Stimulated activated CD4-positive, alpha-beta T cell treated with anti-CD3 and anti-CD28 coated beads, Interleukin-2, amount 100 ng/mL, for 24 hours (primary cell): ENCODE results near the gene ADARB2.
"Not testable (repeated sequence)": the region's sequence is repeated elsewhere in the genome, so short reads cannot be mapped to it uniquely, and the experiment has no call there.

Source experiments
- DNase-seq, 2 donors: peaks; one replicate each; pipeline ENCODE4 v3.0.0-alpha.2; 2020

The ADARB2 gene

DNA sequence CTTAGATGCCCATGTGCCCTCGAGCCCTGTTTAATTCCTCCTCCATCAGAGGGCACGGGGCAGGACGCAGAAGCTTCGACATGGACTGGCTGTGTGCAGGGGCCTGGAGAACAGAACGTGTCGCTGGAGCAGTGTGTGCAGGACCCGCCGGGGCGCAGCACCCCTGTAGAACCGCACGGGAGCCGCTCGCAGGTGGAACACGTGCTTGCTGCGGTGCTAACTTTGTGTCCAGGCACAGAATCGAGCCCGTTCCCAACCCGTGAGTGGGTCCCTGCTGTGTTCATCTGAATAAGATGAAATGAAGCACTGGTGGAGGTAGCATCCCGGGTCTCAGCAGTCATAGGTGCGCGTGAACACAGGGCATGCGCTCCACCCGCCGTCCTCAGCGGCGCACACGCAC lies 564.2 kb downstream of the ADARB2 start:
- DNase-seq, result no peak

DNA sequence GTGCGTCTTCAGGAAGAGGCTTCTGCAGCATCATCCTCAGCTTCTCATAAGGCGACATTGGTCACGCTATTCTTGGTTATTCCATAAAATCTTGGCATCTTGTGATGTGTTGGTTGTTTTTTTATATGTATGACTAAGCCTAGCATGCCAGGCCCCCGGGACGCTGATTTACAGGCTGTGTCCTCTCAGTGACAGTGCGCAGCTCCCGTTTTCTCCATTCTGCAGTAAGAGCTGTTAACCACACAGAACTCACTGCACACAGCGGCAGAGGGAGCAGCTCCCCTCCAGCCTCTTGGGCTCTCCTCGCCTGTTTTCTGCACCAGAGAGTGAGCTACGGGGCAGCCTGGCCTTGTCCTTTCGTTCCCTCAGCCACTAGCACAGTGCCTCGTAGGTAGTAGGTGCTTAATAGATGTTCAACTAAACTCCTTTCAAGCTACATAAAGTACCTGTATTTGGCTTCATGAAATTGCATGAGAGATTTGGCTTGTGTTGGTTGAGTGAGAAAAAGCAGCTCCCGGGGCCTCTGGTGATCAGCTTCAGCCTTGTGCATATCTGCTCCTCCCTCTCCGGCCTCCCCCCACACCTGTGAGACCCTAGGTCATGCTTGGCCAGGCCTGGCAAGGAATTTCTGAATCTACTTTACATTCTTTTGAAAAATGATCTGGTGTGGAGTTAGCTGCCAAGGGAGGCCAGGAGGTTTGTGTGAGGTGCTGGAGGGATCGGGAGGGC lies 564.9 kb downstream of the ADARB2 start:
- DNase-seq, result no peak

DNA sequence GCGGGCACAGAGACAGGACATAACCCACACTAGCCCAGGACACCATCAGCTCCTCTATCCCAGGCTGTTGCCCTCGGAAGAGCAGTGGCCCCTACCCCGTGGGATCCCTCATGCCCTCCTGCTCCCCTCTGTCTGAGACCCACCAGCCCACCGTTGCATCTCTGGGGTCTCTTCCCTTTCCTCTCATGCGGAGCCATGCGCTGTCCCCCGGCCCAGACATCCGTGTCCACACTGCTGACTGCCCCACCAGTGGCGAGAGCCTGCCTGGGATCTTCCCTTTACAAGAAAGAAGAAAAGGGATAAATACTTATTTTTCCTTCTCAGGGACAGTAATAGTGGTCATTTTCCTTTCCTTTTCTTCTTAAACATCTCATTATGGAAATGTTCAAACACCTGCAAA lies 565.7 kb downstream of the ADARB2 start:
- DNase-seq, result no peak

DNA sequence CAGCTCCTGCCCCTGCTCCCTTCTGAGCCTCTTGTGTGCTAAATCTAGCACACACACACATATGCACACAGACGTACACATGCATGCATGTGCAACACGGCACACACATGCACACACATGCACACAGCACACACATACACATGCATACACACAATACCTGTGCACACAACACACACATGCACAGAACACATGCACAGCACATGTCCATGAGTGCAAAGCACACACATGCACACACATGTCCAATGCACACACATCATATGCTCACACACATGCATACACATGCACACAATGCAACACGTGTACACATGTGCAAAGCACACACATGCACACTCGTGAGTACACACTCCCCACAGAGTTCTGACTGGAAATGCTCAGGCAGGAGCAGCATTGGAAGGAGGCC lies 566.1 kb downstream of the ADARB2 start:
- DNase-seq, result no peak

DNA sequence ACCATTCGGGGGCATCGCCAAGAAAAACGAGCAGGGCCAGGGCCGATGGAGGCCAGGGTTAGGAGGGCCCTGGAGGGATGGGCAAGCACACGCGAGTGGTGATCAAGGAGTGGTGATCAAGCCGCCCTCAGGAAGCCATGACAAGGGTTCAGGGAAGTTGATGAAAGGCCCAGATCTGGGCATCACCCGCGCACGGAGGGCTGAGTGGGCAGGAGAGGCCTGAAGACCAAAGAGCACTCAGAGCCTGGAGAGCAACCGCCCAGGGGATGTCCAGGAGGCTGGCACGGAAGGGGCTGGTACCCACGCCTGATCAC lies 566.5 kb downstream of the ADARB2 start:
- no peak for DNase-seq

DNA sequence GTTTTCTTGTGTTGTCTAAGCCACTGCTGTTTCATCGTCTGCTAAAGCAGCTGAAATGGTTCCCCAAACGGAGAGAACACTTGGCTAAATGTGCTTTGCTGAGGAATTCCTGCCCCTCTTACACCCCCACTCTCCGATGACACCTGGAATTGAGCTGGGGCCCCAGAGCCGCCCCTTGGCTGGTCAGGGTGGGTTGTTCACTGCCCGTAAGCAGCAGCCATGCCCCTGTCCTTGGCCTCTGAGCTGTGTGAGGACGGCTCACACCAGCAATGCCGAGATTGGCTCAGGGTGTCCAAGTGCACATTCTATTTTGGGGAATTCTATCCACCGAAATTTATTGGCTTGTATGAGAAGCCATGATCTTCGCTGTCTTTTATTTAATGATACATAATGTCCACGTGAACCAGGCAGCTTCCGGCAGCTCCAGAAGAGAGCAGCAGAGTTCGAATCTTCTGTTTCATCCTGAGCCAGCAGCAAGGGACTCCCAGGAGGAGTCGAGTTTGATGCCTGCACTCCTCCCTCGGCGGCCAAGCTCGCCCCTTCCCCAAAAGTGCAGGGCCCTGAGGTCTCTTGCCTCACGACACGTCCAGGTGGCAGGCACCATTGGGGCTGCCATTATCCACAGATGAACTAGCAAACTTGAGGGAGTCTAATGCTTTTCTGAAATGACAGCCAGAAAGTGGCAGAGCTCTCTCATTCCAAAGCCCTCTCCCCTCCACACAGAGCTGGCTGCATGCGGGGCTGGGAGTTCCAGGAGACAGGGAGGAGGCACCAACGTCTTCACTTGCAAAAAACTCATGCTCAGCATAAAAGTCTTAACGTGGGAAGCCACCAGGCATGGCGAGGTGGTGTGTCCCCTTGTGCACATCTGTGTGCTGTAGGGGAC lies 567.1 kb downstream of the ADARB2 start:
- no peak for DNase-seq

DNA sequence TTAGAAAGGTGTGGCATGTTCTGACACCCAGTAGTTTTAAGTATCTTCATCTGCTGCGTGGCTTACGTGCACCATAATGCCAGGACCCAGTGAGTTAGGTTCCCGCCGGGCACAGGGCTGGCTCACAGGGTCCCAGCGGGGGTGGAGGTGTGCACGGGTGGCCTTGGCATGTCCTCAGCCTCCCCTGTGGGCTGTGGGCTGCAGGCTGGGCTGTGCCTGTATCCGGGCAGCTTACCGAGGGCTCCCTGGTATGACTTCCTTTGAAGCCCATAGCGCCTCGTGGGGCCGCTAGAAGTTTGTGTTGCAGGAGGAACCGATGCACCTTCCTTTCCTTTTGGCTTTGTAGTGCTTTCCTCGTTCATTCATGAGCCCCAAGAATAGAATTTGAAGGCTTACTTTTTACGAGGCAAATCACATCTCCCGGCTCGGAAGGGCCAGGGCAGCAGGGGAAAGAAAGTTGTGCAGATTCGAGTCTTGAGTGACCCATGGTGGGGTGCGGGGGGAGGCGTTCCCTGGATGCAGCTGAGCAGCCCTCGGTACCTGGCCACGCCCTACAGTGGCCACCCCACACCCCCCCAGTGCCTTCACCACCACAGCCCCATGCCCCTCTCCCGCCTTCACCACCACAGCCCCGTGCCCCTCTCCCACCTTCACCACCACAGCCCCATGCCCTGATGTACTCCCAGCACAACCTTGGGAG lies 568.0 kb downstream of the ADARB2 start:
- no peak for DNase-seq

DNA sequence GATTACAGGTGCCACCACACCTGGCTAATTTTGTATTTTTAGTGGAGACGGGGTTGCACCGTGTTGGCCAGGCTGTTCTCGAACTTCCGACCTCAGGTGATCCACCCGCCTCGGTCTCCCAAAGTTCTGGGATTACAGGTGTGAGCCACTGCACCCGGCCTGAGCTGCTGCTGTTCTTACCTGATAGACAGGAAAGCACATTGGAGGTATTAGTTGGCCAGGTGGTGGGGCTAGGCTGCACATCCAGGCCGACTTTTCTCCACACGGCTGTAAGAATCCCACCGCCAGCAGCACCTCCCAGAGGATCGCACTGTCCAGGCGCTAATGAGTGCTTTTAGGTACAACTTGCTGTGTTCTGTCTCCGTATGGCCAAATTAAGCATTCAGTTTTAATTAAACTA lies 568.6 kb downstream of the ADARB2 start:
- no peak for DNase-seq

DNA sequence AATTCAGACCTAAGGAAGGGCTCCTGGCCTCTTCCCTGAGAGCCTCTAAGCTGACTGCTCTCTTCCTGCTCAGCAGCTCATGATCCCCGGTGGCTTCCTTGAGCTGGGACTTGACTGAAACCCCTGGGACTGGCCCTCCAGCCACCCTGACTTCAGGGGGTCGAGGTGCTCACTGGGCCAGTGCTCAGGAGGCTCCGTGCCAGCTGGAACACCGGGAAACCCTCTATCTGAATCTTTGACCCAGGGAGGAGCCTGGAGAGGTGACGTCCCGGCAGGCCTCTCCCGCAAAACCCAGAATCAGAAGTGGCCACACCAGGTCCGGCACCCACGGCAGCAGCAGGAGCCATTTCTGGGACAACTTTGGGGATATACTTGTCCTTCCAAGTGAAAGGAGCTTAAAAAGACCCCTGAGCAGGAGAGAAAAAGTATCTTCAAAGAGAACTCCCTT lies 570.5 kb downstream of the ADARB2 start:
- no peak for DNase-seq

DNA sequence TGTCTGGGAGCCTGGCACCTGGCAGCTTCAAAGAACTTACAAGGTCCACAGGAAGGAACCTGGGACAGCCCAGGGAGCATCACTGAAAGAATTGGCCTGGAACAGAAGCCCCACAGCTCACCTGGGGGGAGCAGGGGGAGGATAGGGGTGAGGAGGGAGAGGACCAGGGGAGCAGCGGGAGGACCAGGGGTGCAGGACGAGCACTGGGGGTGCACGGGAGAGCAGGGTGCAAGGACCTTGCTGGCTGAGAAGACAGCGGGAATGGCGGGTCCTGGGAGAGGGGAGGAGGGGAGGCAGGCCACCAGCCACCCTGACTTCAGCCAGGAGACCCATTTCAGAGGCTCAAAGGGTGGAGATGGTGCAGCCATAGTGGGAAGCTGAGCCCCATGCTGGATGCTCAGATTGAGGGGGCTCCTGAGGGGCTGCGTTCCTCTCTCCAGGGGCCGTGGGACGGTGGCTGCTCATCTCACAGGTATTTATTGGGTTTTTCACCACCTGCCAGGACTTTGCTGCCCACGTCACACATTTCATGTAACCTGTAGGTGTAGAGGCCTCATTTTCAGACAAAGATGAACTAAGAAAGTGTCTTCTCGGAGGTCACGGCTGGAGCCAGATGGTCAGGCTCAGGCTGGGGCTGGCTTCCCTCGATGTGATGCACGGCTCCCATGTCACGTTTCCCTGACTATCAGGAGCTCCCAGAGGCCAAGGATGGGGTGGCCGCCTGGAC lies 571.1 kb downstream of the ADARB2 start:
- no peak for DNase-seq

DNA sequence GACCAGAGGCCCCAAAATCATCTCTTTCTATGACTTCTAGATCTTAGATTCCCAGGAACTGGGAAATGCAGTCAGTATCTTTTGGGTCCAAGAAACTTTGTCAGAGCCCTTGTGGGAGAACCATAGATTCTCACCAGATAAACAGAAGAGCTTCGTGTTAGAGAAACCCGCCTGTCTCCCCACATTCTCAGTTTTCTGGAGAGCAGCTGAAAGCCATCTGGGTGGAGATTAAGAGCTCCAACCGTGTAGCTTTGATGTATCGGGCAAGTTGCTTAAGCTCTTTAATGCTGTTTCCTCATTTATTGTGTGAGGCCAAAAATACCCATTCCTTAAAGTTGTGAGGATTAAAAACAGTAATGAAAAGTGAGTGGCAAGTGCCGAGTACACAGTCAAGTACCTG lies 573.5 kb downstream of the ADARB2 start:
- DNase-seq, result no peak

DNA sequence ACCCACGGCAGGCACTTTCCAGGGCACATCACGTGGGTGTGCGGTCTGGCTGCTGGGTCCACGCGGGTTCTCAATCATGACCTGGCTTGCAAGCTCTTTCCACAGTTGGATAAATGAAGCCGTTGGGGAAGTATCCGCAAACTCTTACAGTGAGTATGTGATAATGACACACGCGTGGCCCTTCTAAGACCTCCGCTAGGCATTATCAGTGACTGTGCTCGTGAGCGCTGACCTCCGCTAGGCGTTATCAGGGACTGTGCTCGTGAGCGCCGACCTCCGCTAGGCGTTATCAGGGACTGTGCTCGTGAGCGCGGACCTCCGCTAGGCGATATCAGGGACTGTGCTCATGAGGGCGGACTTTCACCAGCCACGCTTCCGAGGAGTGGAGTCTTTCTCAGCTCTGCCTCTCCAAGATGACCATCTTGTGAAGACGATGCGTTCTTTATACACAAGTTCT lies 574.1 kb downstream of the ADARB2 start:
- DNase-seq, result no peak

DNA sequence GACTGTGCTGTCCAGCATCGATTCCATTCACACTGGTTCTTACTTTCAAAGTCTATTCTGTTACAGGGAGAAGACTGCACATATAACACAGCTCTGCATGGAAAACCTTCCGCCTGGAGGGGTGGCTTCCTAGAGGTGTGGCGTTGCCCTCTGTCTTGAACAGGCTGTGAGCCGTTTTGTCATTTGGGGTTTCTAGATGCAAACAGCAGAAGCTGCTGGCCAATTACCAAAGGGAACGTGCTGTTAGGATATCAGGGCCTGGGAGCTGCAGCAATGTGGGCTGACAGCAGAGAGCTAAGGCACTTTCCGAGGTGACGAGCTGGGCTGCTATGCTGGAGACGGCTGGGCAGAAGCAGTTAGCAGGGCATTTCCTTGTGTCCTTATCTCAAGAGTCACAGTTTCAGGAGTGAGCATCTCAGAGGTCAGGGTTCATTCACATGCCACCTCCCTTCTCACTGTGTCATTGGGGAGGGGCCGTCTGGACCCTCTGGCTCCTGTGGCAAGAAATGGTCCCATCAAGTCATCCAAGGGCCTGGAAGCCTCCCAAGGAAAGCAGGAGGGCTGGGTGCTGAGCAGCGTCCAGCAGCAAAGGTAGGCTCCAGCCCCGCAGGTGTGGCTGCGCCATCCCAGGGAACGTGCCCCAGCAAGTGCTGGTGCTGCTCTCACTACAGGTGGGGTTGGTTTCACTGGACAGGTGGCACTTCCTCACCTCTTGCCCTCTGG lies 574.7 kb downstream of the ADARB2 start:
- DNase-seq, result no peak

DNA sequence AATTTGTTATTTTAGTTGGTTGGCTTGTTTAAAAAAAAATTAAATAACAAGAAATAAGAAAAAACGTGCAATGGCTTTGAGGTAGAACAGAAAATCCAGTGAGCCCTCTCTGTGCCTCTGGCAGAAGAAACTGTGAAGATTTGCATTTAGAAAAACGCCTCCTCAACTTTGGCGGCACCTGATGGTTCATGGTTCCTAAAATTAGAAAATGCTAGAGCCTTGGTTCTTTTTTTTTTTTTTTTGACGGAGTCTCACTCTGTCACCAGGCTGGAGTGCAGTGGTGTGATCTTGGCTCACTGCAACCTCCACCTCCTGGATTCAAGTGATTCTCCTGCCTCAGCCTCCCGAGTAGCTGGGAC lies 576.0 kb downstream of the ADARB2 start:
- not testable (repeated sequence) for DNase-seq

DNA sequence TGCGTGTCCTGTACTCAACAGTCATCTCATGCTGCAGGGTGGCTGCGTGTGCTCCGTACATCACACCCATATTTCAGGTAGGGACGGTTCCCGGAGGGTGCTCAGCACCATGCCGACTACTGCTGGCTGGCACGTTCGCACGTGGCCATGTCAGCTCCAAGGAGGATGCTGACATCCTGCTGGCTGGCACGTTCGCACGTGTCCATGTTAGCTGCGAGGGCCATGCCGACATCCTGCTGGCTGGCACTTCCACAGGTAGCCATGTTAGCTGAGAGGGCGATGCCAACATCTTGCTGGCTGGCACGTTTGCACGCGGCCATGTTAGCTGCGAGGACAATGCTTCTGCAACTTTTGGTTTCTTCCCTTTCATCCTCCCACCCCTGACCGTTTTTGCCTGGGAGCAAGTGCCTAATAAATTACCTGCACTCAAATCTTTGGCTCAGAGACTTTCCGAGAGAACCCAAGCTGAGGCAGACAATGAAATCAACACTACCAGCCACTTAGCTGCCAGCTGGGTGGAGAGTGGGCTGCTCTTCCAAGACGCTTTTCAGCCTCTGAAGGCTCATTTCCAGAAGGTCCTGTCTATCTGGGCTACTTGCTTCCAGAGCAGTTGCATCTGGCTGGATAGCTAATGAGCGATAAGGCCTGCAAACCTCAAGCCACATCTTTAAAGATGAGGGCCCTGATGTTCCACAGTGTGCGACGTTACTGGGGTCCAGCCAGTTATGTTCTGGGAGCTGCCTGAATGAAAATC lies 576.6 kb downstream of the ADARB2 start:
- no peak for DNase-seq

DNA sequence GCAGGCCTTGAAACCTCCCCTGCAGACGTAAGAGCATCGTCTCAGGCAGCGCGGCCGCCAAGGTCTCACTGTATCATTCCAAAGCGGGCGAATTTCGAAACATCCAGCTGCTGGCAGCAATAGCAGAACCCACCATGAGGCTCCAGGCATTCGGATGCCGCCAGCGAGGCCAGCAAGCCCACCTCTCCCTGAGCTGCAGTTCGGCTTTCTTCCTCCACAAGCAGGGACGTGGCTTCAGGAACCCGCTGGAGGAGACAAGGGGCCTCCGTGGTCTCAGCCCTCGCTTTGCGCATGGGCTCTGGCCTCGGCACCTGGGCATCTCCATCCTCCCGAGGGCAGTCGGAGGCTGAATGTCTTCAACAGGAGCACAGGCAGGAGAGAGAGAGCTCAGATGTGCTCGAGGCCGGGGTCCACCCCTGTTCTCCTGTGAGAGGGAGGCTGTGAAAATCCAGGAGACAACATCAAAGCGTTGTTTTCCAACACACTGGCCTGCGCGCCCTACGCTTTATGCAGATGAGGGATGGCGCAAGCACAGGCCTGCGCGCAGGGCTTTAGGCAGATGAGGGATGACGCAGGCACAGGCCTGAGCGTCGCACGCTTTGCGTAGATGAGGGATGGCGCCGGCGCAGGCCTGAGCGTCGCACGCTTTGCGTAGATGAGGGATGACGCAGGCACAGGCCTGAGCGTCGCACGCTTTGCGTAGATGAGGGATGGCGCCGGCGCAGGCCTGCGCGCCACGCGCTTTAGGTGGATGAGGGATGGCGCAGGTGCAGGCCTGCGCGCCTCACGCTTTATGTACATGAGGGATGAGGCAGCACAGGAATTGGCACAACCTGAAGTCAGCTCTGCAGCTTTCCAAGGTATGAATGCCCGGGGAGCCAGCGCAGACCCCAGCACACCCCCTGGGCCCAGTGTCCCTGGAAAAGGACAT lies 577.9 kb downstream of the ADARB2 start:
- DNase-seq, result no peak

DNA sequence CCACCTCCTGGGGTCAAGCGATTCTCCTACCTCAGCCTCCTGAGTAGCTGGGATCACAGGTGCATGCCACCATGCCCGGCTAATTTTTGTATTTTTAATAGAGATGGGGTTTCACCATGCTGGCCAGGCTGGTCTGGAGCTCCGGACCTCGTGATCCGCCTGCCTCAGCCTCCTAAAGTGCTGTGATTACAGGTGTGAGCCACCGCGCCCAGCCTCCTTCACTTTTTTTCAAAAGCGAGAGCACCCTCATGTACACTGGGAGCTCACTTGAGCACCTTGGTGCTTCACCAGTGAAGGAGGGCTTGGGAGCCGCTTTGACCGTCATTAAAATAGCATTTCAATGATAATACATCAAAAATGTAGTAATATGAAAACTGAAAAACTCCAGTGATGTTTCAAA lies 578.8 kb downstream of the ADARB2 start:
- not testable (repeated sequence) for DNase-seq

DNA sequence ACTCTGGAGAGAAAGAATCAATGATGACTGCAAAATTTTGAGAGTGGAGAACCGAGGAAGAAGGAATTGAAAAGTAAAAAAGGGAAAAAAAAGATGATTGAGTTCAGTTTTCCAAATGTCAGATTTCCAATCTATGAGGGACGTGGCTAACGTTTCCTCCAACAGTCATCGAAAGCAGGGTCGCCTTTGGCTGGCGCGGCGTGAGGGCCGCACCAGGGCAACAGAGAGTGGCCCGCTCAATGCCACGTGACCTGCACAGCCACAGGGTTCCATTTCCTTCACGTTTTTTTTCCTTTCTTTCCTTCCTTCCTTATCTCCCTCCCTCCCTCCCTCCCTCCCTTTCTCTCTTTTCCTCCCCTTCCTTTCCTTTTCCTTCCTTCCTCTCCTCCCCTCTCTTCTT lies 579.3 kb downstream of the ADARB2 start:
- DNase-seq, result no peak

DNA sequence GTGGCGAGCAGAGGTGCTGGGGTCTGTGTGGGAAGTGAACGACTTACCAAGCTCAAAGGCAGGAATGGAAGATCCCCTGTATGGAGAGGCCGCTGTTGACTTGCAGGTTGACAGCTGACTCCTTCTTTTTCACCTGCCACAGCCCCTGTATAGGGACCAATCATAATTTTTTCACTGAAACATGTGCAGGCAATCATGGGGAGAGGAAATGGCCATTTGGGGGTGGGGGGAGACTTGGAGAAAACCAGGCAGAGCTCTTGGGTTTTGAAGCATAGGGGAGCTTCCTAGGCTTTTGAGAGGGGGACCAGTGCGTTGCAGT lies 579.8 kb downstream of the ADARB2 start:
- DNase-seq, result no peak

DNA sequence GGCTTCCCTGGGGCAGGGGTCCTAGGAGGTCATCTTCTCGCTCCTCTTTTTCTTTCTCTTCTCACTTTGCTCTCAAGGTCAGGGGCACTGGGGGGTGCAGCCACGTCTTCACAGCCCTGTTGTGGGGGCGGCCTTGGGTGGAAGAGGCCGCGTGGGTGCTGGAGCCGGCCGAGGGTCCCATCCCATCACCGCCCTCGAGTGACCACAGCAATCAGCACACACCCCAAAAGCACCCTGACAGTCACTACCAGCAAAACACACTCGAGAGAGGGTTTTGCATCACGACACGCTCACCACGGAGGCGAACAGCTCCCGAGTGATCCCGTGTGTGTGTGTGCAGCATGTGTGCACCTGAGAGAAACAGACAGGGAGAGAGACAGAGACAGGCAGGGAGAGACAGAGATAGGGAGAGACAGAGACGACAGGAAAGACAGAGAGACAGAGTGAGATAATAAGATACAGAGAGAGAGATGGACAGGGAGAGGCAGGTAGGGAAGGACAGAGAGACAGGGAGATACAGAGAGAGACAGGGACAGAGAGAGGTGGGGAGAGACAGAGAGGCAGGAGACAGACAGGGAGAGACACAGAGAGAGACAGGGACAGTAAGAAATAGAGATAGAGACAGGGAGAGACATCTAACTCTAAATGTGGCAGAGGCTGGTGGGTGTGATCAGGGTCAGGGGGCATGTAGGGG lies 580.3 kb downstream of the ADARB2 start:
- DNase-seq, result no peak
